Measurements from ENCODE around the gene ANXA2. TPM values are rescaled to one million over a fixed set of nuclear protein-coding genes. Genes with fewer than 3 reads are reported as not detected.

ANXA2 gene
- total RNA-seq, 6 experiments from 2014 or later, result 4,445 to 5,074 (median 4,643) TPM

DNA sequence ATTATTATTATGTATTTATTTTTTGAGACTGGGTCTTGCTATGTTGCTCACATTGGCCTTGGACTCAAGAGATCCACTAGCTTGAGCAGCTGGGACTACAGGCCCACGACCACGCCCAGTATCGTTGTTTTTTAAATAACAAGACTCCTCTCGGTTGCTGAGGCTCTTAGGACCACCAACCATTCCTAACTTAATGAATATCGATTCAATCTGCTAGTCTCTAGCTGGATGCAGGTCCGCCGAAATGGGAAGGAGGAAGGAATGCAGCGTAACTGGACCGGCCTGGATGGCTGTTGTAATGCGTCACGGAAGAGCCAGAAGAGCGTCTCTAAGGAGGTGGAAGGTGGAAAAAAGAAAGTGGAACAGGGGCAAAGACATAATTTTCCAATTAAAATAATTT, 1.7 kb downstream of the ANXA2 start:
- H3K4me1 Mint-ChIP-seq (ENCODE audit: low read depth), result peaks cover 73% of the 10 kb centered on the region
- no peak for DNase-seq

DNA sequence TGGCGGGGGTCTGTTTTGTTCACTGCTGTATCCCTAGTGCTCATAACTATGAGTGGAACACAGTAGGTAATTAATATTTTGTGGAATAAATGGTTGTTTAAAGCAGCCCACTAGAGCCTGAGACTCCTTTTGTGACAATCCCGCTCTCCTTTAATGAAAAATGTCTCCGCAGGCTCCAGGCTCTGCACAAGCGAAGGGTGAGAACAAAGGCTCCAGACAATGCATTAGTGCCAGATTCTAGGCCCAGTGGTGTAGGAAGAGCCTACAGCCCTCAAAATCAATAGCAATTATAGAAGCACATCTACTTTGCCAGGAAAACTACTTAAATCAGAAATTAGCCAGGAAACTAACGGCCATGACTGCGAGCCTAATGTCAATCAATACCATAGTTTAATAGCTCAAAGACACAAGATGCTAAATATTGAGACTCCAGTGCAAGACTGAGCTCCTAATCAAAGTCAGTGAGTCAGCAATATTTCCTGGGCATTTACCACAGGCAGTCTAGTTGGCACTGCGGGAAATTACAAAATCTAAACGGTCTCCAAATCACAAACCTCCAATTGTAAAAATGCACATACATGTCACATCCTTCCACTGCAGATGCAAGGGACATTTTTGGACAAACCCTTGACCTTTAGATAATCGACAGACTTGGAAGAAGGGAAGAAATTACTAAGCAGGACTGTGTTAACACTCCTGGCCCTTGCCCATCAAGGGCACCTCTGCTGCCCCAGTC, 2.3 kb downstream of the ANXA2 start:
- Mint-ChIP-seq H3K4me1 (ENCODE audit: low read depth) (peaks cover 73% of the 10 kb centered on the region), H3K36me3 (ENCODE audit: low read depth) (peaks cover 61% of the 10 kb centered on the region), H3K27ac (peak overlapping the region; percentile 99), H3K4me3 (peak overlapping the region; percentile 100), H3K9me3 (peaks cover 13% of the 10 kb centered on the region), H3K27me3 (ENCODE audit: insufficient read depth) (peaks cover 48% of the 10 kb centered on the region)
- no peak for DNase-seq
- TF ChIP-seq, protein P1, sequence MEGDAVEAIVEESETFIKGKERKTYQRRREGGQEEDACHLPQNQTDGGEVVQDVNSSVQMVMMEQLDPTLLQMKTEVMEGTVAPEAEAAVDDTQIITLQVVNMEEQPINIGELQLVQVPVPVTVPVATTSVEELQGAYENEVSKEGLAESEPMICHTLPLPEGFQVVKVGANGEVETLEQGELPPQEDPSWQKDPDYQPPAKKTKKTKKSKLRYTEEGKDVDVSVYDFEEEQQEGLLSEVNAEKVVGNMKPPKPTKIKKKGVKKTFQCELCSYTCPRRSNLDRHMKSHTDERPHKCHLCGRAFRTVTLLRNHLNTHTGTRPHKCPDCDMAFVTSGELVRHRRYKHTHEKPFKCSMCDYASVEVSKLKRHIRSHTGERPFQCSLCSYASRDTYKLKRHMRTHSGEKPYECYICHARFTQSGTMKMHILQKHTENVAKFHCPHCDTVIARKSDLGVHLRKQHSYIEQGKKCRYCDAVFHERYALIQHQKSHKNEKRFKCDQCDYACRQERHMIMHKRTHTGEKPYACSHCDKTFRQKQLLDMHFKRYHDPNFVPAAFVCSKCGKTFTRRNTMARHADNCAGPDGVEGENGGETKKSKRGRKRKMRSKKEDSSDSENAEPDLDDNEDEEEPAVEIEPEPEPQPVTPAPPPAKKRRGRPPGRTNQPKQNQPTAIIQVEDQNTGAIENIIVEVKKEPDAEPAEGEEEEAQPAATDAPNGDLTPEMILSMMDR (IDR thresholded peaks at IDR 0.05), result no peak

More for the DNA sequence above, 1.7 kb downstream of the ANXA2 start:
- TF ChIP-seq, protein P1 (IDR thresholded peaks at IDR 0.05), result no peak
- Mint-ChIP-seq H3K9me3 (peaks cover 13% of the 10 kb centered on the region), H3K4me3 (peak overlapping the region; percentile 100), H3K27ac (peak overlapping the region; percentile 99), H3K36me3 (ENCODE audit: low read depth) (peaks cover 55% of the 10 kb centered on the region), H3K27me3 (ENCODE audit: insufficient read depth) (peaks cover 46% of the 10 kb centered on the region)

DNA sequence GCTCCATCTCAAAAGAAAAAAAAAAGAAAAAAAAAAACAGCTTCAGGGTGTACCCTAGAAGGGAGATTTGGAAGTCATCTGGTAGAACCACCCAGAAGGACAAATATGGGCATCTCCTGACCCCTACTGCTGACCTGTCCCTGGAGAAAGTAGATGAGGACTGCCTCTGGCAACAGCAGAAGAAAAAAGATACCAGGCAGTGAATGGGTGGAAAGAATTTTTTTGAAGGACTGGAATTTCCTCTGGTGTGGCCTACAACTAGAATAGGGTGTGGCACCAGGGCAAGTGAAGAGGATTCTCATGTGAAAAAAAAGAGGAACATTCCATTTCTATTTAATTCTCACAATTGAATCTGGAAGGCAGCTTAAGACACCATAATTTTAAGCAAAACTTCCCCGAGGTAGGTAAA, 3.1 kb downstream of the ANXA2 start:
- peaks cover 69% of the 10 kb centered on the region for H3K36me3 Mint-ChIP-seq (ENCODE audit: low read depth)
- DNase-seq, result peak; percentile 51
- H3K4me3 Mint-ChIP-seq, result peak overlapping the region; percentile 100
- H3K4me1 Mint-ChIP-seq (ENCODE audit: low read depth), result peaks cover 73% of the 10 kb centered on the region
- peaks cover 13% of the 10 kb centered on the region for H3K9me3 Mint-ChIP-seq
- peak overlapping the region; percentile 99 for H3K27ac Mint-ChIP-seq
- H3K27me3 Mint-ChIP-seq (ENCODE audit: insufficient read depth), result peaks cover 50% of the 10 kb centered on the region
- TF ChIP-seq, protein P1 (IDR thresholded peaks at IDR 0.05), result no peak

DNA sequence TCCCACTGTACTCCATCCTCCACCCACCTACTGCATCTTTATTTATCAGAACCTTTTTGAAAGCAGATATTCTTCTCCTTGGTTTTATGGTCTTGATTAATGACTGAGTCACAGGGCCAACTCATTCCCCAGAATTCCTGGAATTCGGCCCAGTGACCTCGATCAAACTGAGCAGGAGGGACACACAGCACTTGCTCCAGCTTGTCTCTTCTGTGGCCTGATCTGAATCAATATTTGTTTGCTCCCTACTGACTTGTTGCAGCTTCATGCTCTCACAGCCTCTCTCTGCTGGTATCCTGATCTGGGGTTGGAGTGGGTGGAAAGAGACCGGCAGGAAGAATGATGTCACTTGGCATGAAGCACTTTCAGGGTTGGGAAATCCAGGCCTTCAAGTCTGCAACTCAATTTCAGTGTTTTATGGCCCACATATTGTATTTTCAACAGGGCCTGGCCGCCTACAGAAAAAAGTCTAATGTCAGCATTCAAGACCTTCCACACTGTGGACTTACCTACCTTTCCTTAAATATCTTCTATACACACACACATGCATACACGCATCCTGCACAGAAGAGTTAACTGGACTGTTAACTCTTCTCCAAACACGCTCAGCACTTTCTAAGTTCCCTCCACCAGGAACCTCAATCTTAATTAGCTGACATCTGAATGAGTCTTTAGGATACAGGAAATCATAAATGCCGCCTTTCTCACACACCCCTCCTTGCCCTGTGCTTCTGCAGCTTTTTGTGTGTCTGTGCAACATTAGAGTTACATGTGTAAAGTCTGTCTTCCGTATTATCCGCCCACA, 4.6 kb downstream of the ANXA2 start:
- Mint-ChIP-seq H3K27me3 (ENCODE audit: insufficient read depth) (peaks cover 57% of the 10 kb centered on the region), H3K4me3 (peak overlapping the region; percentile 100), H3K36me3 (ENCODE audit: low read depth) (peaks cover 83% of the 10 kb centered on the region), H3K27ac (peak overlapping the region; percentile 99), H3K4me1 (ENCODE audit: low read depth) (peaks cover 73% of the 10 kb centered on the region), H3K9me3 (peaks cover 13% of the 10 kb centered on the region)
- peak; percentile 99 for DNase-seq
- TF ChIP-seq, protein P1 (IDR thresholded peaks at IDR 0.05), result no peak

DNA sequence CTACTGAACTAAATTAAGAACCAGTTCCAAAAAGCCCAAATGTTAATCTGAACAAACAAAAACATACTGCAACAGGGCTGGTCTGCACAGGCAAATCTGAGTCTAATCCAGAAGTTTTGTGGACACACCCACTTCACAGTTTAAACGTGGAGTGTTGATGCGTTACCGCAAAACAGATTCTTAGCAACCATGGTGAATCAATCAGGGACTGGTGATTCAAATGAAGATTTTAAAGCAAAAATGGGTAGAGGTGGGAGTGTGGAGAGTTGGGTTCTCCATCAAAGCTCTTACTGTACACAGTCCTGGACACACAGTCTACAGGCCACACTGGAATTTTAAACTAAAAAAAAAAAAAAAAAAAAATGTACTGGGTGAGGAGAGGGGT, 5.2 kb downstream of the ANXA2 start:
- H3K9me3 Mint-ChIP-seq, result peaks cover 13% of the 10 kb centered on the region
- DNase-seq, result peak; percentile 92
- peaks cover 76% of the 10 kb centered on the region for H3K4me1 Mint-ChIP-seq (ENCODE audit: low read depth)
- H3K4me3 Mint-ChIP-seq, result peak overlapping the region; percentile 100
- peaks cover 57% of the 10 kb centered on the region for H3K27me3 Mint-ChIP-seq (ENCODE audit: insufficient read depth)
- H3K27ac Mint-ChIP-seq, result peak overlapping the region; percentile 99
- TF ChIP-seq, protein P1 (IDR thresholded peaks at IDR 0.05), result no peak
- peaks cover 85% of the 10 kb centered on the region for H3K36me3 Mint-ChIP-seq (ENCODE audit: low read depth)

Data from HFFc6 (cell line).